GM18526 (cell line): ENCODE measurements around the gene DEDD2.

Experiments
- POLR2A ChIP-seq: IDR thresholded peaks from 3 replicates; pipeline ENCODE4 v1.6.1; 2011; ENCODE audit not compliant: insufficient read length; ENCODE audit errors: extremely low read depth

DEDD2 gene

DNA sequence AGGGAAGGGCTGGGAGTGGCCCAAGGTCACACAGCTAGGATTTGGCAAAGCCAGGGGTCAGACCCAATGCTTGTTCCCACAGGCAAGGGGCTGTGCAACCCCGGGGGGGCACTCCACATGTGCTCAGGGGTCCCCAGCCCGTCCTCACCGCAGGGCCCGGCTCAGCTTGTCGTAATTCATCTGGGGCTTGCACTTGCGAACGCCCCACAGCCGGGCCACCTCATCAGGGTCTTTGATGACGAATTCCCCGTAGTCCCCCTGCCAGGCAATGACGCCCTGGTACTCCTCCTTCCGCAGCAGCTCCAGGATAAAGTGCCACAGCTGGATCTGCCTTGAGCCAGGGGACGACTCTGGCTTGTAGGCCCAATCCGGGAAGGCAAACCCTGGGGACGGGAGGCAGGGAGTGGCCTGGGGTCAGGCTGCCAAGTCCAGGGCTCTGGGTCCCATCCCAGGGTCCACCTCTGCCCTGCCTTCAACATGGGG lies 32.7 kb upstream of the DEDD2 start:
- no peak for TF ChIP-seq POLR2A

DNA sequence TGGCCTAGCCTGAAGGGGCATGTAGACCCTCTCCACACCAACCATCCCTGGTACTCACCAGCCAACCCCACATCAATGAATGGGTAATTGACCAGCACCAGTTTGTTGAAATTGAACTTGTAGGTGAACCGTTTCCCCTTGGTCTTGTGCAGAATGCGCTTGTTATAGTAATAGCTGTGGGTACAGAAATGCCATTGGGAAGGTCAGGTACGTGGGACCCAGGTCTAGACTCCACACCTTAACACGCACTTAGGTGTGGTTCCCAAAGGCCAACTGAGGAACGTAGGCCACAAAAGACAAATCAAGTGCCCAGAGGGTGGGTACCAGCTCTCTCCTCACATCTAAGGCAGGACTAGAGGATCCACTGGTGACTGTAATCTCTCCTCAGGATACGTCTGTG lies 32.3 kb upstream of the DEDD2 start:
- TF ChIP-seq POLR2A: no peak

DNA sequence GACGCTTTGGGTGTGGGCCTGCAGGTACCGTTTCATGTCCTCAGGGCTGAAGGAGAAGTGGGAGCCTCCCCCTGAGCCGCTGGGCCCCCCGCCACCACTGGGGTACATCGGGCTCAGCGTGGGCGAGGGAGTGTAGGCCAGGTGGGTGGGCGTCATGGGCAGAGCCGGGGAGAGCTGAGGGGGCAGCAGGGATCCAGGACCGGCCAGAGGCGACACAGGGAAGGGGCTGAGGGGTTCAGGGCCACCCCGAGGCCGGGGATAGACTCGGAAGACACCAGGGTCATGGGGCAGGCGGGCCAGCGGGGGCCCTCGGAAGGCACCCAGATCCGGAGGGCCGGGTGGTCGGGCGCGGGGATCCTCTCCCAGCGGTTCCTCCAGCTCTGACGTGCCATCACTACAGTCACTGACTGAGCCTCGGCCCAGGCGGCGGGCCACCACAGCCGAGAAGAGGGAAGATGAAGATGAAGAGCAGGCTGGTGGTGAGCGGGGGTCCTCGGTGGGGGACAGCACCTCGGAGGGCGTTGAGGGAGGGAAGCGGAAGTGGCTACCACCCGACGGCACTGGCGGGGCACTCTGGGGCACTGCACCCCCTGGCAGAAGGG lies 31.8 kb upstream of the DEDD2 start:
- TF ChIP-seq POLR2A: no peak

DNA sequence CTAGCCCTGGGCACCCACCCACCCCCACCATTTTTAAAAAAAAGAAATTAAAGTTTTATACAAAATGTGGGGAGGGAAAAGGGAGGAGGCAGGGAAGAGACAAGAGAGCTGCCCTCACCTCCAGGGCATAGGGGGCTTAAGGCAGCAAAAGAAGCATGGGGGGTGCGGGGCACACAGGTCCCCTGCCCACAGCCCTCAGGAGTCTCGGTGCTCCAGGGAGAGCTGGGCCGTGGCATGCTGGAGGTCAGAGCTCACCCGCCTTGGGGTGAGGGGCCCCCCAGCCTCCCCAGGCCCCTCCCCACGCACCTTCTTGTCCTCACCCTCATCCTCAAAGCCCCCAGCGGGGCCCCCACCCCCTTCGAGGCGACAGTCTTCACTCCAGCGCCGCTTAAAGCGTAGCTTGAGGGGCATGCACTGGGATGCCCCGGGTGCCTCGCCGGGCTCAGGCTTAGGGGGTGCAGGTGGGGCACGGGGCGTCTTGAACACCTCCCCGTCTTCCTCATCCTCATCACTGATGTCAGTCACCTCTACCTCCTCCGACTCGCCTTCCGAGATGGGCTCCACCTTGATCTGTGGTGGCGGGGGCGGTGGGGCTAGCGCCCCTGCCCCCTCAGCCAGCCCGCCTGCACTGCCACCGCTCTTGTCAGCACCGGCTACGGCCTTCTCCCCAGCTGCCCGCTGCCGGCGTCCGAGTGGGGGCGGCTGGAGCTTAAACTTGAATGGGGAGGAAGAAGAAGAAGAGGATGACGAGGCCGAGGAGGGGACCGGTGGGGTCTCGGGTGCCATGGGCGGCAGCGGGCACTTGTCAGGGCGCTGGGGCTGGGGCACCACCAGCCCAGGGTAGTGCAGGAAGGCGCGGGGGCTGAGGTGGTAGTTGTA lies 31.0 kb upstream of the DEDD2 start:
- no peak for TF ChIP-seq POLR2A

GRCh38 chr19:42247640-42248199 lies 30.2 kb upstream of the DEDD2 start:
- TF ChIP-seq POLR2A: no peak

DNA sequence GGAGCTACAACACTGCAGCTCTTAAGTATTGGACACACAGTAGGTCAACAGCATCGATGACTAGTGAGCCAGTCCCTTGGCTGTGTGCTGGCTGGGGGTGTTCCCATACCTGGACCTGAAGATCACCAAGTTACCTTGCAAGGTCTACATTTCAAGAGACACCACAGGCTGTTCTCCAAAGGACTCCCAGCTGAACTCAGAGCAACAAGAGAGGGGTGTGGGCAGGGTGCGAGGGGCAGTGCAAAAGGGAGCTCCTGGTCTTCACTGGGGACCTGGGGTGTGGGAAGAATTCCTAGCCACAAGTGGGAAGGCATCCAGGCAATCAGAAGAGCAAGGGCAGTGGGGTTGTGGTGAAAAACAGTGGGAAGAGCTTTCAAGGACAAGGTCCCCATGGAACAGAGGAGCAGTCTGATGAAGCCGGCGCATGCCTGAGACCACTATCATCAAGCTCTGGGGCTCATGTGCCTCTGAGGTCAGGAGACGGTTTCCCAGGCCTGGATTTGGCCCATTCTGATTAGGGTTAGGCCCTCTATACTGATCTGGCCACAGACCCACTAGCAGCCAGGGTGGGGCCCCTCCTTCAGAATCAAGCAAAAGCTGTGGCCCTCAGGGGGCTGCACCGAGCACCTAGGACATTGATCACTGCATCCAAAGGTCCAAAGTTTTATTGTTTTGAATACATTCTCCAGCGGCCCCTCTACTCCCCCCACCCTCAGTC lies 29.6 kb upstream of the DEDD2 start:
- TF ChIP-seq POLR2A: no peak

- no peak for TF ChIP-seq POLR2A
Measured at GRCh38 chr19:42246143-42246921, 28.9 kb upstream of the DEDD2 start.

DNA sequence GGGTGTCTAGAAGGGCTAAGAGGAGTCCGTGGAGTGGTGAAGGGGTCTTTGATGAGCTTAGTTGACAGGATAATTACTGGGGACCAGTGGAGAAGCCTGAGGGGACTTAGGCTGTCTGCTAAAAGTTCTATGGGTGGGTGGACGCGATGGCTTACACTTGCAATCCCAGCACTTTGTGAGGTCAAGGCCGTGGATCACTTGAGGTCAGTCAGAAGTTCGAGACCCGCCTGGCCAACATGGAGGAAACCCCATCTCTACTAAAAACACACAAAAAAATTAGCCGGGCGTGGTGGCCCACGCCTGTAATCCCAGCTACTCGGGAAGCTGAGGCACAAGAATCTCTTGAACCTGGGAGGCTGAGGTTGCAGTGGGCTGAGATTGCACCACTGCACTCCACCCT lies 27.8 kb upstream of the DEDD2 start:
- TF ChIP-seq POLR2A: no peak

GRCh38 chr19:42244347-42245220 lies 27.1 kb upstream of the DEDD2 start:
- peak; percentile 27 for TF ChIP-seq POLR2A

DNA sequence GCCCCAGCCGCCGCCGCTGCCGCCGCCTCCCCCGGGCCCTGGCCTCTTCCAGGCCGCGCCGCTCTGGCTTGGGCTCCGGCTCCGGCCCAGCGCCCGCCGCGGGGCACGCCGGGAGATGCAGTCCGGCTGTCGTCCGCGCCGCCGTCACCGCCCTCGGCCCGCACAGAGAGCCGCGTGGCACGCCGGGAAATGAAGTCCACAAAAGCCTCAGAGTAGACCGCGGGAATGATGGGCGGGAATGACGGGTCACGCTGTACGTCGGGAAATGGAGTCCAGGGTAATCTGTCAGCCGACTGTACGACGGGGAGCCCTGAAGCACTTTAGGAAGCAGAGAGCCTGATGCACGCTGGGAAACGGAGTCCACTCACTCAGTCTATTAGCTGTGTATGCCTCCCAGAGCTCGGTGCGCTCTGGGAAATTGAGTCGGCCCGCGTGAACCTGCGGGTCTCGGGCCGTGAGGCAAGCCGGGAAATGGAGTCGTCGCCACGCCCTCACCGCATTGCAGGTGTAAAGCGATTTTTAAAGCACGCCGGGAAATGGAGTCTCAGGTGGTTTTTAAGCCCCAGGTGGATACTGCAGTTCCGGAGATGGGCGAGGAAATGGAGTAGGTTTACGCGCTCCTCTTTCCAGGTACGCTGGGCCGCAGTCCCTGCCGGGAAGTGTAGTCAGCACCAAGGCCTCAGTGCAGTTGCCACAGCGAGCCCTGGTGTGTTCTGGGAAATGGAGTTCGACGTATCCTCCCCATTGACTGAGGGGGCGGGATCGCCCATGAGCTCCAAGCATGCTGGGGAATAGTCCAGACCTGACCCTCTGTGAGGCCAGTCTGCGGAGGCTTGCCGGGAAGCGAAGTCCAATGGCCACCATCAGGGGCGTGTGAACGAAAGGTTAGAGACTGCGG lies 25.3 kb upstream of the DEDD2 start, which contains the start of gene GSK3A:
GSK3A (minus strand) TSS at position 91 of the 898 bp plus-strand sequence. CDS start 137 bp downstream, outside the sequence.
- peak; percentile 75 for TF ChIP-seq POLR2A

GRCh38 chr19:42242069-42242511 lies 24.6 kb upstream of the DEDD2 start:
- TF ChIP-seq POLR2A: no peak

DNA sequence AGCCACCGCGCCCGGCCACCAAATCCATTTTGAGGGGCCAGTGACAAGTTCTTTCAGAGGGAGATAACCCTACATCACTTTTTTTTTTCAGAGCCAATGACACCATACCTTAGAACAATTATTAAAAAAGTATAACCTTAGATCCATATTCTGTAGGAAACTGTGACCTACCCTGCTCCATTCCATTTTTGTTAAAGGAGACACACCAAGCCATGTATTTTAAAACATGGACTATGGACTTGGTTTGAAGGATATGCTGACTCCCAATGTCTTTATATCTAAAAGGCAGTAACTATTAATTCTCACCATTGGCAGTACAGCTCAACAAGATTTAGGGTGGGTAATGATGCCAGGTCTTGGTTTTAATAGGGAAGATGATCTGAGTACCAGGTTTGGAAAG lies 23.8 kb upstream of the DEDD2 start:
- no peak for TF ChIP-seq POLR2A
